ENCODE results near the gene PSMA5. TPM values are rescaled to one million over a fixed set of nuclear protein-coding genes. Genes with fewer than 3 reads are reported as not detected.

The PSMA5 gene
- total RNA-seq, 1 experiment from 2014 or later: 97.8 TPM

DNA sequence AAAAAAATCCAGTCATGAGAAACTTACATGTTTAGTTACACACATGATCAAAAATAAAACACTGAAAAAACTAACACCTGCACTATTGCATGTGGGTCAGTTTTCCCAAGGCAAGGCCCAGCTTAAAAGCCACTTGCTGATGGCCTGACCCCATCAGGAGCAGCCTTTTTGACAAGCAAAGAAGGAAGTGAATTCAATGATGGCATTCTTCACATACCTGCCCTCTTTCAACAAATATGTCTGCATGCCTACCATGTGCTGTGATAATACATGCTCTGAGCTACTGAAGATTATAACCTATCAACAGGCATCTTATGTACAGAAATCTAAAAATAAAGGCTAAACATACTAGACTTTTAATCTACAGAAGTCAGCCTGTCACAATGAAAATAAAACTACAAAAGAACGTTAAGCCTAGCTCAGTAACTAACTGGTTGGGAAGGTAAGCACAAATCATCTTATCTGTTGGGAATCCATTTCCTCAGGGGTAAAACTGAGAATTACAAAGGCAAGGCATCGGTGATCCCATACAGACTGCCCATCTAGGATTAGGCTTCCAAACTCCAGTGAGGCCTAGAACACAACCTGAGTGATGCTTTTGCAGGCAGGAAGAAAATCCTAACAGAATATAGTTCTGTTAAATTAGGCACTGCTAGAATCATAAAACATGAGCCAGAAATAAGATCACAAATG lies 43.0 kb downstream of the PSMA5 start:
- peak overlapping the region; percentile 67 for H3K27ac Mint-ChIP-seq (ENCODE audit: unreplicated experiment)
- H3K4me3 Mint-ChIP-seq (ENCODE audit: unreplicated experiment): peak overlapping the region; percentile 44
- ChIA-PET CTCF (interaction anchor here (1.3 kb wide), 1 partner anchor 32 kb away, joined by 6 read pairs; no protein-coding TSS in a partner anchor), POLR2A (interaction anchor here (0.9 to 1.1 kb wide), 2 partner anchors 12 to 42 kb away, joined by 3 to 4 read pairs; no protein-coding TSS in a partner anchor)
- Histone ChIP-seq H3K27me3 (replicated peaks; ENCODE audit: control insufficient read depth, insufficient read depth, low read length) (no peaks in the 10 kb centered on the region), H3K4me1 (peaks cover 13% of the 10 kb centered on the region), H3K9me3 (no peaks in the 10 kb centered on the region), H3K36me3 (ENCODE audit: control insufficient read depth, insufficient read depth, low read length) (no peaks in the 10 kb centered on the region), H3K4me3 (ENCODE audit: low read depth, low read length) (no peak overlapping the region)
- no peaks in the 10 kb centered on the region for H3K9me3 Mint-ChIP-seq (ENCODE audit: unreplicated experiment)
- peak; percentile 38 to 39 for DNase-seq
- TF ChIP-seq, protein P1, sequence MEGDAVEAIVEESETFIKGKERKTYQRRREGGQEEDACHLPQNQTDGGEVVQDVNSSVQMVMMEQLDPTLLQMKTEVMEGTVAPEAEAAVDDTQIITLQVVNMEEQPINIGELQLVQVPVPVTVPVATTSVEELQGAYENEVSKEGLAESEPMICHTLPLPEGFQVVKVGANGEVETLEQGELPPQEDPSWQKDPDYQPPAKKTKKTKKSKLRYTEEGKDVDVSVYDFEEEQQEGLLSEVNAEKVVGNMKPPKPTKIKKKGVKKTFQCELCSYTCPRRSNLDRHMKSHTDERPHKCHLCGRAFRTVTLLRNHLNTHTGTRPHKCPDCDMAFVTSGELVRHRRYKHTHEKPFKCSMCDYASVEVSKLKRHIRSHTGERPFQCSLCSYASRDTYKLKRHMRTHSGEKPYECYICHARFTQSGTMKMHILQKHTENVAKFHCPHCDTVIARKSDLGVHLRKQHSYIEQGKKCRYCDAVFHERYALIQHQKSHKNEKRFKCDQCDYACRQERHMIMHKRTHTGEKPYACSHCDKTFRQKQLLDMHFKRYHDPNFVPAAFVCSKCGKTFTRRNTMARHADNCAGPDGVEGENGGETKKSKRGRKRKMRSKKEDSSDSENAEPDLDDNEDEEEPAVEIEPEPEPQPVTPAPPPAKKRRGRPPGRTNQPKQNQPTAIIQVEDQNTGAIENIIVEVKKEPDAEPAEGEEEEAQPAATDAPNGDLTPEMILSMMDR (IDR thresholded peaks at IDR 0.05; ENCODE audit: insufficient read depth in 1 of 2, low read depth in 1 of 2, low read length in 1 of 2, severe bottlenecking in 1 of 2, unreplicated experiment in 1 of 2): no peak
- intact Hi-C loops (cut with micrococcal nuclease; ENCODE audit: unreplicated experiment): no loop called here
- no peaks in the 10 kb centered on the region for H3K27me3 Mint-ChIP-seq (ENCODE audit: insufficient read depth, unreplicated experiment)
- no TSS peak for BruUV-seq (replicated peaks)
- peaks cover 14% of the 10 kb centered on the region for H3K4me1 Mint-ChIP-seq (ENCODE audit: low read depth, unreplicated experiment)
- H3K36me3 Mint-ChIP-seq (ENCODE audit: insufficient read depth, unreplicated experiment): no peaks in the 10 kb centered on the region

- POLR2A ChIA-PET: no interaction called here
- TF ChIP-seq, protein P1 (IDR thresholded peaks at IDR 0.05; ENCODE audit: insufficient read depth in 1 of 2, low read depth in 1 of 2, low read length in 1 of 2, severe bottlenecking in 1 of 2, unreplicated experiment in 1 of 2): no peak
Observed at GRCh38 chr1:109381573-109381972, 44.7 kb downstream of the PSMA5 start.

GRCh38 chr1:109379907-109380306 lies 46.3 kb downstream of the PSMA5 start:
- Mint-ChIP-seq H3K4me3 (ENCODE audit: unreplicated experiment) (no peak overlapping the region), H3K9me3 (ENCODE audit: unreplicated experiment) (no peaks in the 10 kb centered on the region), H3K27ac (ENCODE audit: unreplicated experiment) (no peak overlapping the region), H3K4me1 (ENCODE audit: low read depth, unreplicated experiment) (peaks cover 14% of the 10 kb centered on the region), H3K27me3 (ENCODE audit: insufficient read depth, unreplicated experiment) (no peaks in the 10 kb centered on the region), H3K36me3 (ENCODE audit: insufficient read depth, unreplicated experiment) (no peaks in the 10 kb centered on the region)
- ChIA-PET CTCF (no interaction called here), POLR2A (no interaction called here)
- no peaks in the 10 kb centered on the region for H3K27me3 ChIP-seq (replicated peaks; ENCODE audit: control insufficient read depth, insufficient read depth, low read length)
- peaks cover 13% of the 10 kb centered on the region for H3K4me1 ChIP-seq
- no peak for DNase-seq
- H3K9me3 ChIP-seq: no peaks in the 10 kb centered on the region
- TF ChIP-seq, protein P1 (IDR thresholded peaks at IDR 0.05; ENCODE audit: insufficient read depth in 1 of 2, low read depth in 1 of 2, low read length in 1 of 2, severe bottlenecking in 1 of 2, unreplicated experiment in 1 of 2): no peak
- H3K4me3 ChIP-seq (ENCODE audit: low read depth, low read length): no peak overlapping the region
- H3K36me3 ChIP-seq (ENCODE audit: control insufficient read depth, insufficient read depth, low read length): no peaks in the 10 kb centered on the region
- intact Hi-C loops (cut with micrococcal nuclease; ENCODE audit: unreplicated experiment): no loop called here
- no TSS peak for BruUV-seq (replicated peaks)

More at GRCh38 chr1:109381573-109381972, 44.7 kb downstream of the PSMA5 start:
- no TSS peak for BruUV-seq (replicated peaks)
- no peak for DNase-seq
- Mint-ChIP-seq H3K9me3 (ENCODE audit: unreplicated experiment) (no peaks in the 10 kb centered on the region), H3K4me3 (ENCODE audit: unreplicated experiment) (no peak overlapping the region), H3K27me3 (ENCODE audit: insufficient read depth, unreplicated experiment) (no peaks in the 10 kb centered on the region), H3K36me3 (ENCODE audit: insufficient read depth, unreplicated experiment) (no peaks in the 10 kb centered on the region), H3K4me1 (ENCODE audit: low read depth, unreplicated experiment) (peaks cover 14% of the 10 kb centered on the region), H3K27ac (ENCODE audit: unreplicated experiment) (no peak overlapping the region)
- Histone ChIP-seq H3K4me3 (ENCODE audit: low read depth, low read length) (no peak overlapping the region), H3K27me3 (replicated peaks; ENCODE audit: control insufficient read depth, insufficient read depth, low read length) (no peaks in the 10 kb centered on the region), H3K4me1 (peaks cover 13% of the 10 kb centered on the region), H3K36me3 (ENCODE audit: control insufficient read depth, insufficient read depth, low read length) (no peaks in the 10 kb centered on the region), H3K9me3 (no peaks in the 10 kb centered on the region)
- CTCF ChIA-PET: no interaction called here
- intact Hi-C loops (cut with micrococcal nuclease; ENCODE audit: unreplicated experiment): no loop called here

Data from Caco-2 (cell line).